Endometrium (tissue), 2 donors: Measurements from ENCODE around the gene SNRPF.

Source experiments
- FAIRE-seq: peaks from 2 replicates; lab custom pipeline; 2012; peaks lifted over from hg19 to GRCh38; lab: Jason Lieb, UNC
- donor health status: control.
- donor health status: control.

Gene SNRPF

DNA sequence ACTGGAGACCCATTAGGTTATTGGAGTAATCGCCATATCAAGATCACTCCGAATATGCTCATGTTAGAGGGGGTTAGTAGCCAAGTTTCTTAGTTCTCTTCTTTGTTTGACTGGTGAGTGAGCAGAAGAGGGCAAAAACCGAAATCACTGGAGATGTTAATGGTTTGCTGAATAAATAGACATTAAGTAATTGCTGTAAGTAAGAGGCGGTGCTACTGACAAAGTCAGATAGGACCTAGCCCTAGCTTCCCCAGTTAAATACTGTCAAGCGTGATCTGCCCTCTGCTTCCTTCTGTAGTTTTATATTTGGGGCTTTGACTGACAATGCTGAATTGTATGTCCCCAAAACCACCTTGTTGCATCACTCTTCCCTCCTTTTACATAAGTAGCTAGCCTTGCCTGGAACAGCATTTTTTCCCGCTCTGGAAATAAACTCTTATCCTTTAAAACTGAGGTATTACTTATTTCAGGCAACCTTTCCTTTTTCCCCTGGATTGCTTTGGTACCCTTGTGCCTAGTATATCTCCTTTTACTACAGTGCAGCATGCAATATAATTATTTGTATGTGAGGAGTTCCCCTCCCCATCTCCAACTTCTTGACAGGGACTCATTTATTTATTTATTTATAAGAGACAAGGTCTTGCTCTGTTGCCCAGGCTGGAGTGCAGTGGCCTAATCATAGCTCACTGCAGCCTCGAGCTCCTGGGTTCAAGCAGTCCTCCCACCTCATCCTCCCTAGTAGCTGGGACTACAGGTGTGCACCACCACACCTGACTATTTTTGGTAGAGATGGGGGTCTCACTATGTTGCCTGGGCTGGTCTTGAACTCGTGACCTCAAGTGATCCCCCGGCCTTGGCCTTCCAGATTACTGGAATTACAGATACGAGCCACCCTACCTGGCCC, 1.4 kb downstream of the SNRPF start:
- no peak for FAIRE-seq

DNA sequence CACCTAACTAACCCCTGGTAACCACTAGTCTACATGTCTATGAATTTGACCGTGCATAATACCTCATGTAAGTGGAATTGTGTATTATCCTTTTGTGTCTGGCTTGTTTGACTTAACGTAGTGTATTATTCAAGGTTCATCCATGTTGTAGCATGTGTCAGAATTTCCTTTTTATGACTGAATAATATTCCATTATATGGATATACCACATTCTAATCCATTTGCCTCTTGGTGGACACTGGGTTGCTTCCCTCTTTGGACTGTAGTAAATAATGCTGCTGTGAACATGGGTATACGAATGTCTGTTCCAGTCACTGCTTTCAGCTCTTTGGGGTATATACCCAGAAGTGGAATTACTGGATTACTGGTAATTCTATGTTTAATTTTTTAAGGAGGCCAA, 3.3 kb downstream of the SNRPF start:
- FAIRE-seq: no peak

DNA sequence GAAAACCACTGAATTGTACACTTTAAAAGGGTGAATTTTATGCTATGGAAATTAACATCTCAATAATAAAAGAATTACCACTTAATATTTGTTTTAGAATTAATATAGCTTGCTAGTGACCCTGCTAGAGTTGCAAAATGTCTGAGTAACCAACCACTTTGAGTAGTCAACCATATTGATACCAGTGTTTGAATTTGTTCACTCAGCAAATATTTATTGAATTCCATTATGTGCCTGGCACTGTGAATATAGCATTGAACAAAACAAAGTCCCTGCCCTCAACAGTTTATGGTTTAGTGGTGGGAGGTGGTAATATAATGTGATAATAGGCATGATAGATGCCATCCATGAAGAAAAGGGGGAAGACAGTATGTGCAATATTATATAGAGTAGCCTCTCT, 4.6 kb downstream of the SNRPF start:
- no peak for FAIRE-seq

DNA sequence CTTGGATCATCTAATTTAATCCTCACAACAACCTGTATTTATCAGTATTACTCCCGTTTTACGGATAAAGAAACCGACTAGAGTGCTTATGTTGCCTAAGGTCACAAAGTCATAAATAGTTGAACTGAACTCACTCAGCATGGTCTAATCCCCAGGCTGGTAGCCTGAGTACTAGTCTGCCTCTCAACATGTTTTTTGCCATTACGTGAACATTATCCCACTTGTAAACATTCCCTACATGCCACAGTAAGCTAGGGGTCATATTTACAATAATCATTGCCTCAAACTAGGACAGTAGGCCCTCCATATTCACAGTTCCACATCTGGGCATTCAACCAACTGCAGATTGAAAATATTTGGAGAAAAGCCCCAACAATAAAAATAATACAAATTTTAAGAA, 12.1 kb downstream of the SNRPF start:
- FAIRE-seq: no peak

DNA sequence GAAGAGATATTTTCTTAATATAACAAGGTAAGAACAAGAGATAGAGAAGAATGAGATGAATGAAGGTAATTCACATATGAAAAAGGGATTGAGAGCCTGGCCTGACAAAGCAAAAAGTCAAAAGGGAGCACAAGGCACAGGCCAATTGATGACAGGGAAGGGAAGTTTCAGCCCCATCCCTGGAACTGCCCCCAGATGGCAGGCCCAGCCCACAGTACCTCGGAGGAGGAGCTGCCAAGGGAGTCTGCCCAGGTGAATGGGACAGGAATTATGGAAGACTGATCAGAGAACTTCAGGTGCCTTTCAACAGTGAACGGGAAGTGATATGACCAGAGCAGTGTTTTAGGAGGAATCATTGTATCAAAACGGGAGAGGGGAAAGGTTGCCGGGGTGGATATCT, 15.7 kb downstream of the SNRPF start:
- no peak for FAIRE-seq

DNA sequence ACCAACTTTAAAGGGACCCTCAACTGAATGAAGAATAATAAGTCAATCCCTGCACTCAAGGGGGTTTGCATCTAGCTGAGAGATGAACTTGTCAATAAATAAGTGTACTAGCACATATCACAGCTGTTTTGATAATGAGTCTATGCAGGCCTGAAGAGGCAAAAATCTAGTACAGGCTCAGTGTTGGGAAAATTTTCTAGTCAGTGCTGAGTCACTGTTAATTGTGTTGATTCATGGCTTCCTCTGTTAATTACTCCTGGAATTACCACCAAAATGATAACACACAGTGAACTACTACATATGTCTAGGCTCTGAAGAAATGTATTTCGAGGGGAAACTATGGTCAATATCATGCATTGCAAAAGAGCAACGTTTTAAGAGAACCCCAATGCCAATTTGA, 18.9 kb downstream of the SNRPF start:
- no peak for FAIRE-seq

DNA sequence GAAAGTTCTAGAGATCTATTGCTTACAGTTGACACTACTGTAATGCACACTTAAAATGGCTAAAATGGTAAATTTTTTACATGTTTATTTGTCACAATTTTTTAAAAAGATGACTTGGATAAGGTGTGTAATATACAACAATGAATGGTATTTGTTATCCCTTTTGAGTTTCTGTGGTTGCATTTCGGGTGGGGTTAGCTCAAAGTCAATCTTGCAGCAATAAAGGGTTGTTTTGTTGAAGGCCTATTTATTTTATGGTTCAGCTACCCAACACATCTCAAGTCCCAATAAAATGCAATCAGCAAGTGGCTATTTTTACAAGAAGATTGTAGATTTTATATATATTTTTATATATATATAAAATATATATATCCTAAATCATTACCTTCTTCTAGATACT, 22.1 kb downstream of the SNRPF start:
- no peak for FAIRE-seq

DNA sequence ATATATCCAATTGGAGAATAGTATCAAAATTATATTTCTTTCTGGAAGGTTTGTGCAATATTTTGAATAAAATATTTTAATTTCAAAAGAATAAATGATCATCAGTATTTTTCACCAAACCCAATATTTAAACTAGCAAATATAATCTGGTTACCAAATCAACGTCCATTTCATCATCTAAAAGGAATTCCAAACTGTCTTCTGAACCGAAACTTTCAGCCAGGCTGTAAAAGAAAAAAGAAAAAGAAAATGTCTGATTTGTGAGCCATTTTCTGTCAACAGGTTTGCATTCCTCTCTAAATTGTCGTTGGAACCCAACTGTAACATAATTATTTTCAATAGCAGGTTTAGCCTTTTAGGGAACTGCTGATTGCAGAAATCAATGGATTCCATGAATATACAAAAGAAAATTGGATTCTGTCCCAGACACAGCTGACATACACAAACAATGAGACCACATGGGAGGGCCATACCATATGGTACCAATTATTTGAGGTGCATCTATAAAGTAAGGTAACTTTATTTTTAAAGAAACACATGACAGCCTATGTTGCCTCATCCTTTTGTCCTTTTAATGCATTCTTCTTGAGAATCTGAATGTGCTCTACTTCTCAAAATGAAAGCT, 22.7 kb downstream of the SNRPF start:
- FAIRE-seq: peak; percentile 33

DNA sequence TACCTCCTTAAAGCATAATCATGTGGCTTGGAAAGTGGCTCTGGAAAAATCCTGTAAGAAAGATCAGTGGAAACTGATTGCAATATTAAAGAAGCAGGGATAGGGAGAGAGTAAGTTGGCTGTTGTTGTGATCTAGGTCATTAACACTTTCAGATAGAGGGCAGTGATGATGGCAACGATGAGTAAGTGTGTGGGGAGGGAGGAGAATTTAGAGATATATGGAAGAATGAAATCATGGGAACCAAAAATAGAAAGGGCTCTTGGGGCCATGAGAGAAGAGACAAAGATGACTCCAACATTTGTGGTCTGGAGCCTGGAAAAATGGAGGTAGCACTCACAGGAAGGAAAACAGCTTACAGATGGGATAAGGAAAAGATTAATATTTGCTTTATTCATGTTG, 23.3 kb downstream of the SNRPF start:
- no peak for FAIRE-seq

DNA sequence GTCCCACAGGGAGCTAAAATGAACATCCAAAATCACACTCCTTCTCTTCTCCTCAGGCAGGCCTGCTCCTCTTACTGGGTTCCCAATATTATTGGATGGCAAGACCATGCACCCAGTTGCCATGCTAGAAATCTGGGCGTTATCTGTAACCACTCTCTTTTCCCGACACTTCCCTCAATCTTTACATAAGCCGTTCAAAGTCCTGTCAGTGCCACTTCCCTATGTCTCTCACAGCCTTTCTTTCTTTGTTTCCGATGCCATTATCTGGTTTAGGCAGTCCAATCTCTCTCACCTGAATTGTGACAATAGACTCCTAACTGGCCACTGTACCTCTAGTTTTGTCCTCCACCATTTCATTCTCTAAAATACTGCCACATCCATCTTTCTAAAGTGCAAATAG, 24.1 kb downstream of the SNRPF start:
- FAIRE-seq: no peak

DNA sequence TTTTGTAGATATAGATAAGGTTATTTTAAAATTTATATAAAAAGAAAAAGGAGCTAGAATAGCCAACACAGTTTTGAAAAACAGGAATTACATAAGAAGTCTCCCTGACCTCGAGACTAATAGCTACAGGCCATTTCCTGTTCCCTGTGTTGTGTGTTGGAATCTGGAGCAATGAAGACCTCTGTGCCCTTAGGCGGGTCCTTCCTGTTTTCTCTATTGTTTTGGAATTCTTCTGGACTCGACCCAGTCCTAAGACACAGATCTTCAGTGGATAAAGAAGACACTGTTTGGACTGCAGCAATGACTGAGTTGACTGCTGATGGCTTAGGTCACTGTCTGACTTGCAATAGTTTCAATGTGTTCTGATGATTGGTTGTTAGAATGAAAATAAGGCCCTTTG, 26.2 kb downstream of the SNRPF start:
- FAIRE-seq: no peak

DNA sequence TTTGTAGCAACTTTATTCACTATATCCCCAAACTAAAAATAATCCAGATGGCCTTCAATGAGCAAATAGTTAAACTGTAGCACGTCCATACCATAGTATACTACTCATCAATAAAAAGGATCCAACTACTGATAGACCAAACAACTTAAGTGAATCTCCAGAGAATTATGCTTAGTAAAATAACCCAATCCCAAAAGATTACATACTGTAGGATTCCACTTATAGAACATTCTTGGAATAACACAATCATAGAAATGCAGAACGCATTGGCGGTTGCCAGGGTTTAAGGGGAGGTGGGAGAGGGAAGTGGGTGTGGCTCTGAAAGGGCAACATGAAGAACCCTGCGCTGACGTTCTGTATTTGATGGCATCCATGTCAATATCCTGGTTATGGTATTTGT, 28.6 kb downstream of the SNRPF start:
- FAIRE-seq: no peak

DNA sequence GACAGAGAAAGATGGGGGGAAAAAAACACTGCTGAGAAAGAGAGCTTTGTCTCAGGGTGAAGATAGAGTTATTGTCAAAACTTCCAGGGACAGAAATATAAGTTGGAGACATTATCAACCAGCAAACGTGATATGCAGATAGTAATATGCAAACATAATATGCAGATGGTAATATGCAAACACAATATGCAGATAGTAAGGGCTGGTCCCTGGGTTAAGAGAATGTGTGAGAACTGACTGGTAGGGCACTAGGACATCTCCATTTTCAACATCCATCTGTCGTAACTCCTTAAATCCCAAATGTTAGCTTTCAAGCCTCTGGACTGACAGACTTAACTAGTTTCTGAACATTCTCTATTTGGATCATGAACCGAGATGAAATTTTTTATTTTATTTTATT, 32.2 kb downstream of the SNRPF start:
- no peak for FAIRE-seq

DNA sequence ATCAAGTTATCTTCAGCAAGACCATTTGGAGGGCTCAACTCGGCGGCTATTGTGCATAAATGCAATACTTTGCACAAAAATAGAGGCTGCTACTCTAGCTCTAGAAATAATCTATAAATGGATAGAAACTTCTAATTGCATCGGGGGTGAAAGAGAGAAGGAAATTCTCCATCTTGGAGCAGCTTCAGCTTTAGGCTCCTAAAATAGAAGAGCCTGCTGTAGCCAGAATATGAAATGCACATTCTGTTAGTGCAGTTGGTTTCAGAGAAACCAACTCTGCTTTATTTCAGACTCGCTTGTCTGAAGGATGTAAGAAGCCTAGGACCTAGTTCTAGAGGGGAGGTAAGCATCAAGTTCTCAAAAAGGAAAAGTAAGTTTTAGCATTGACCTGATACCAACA, 38.1 kb downstream of the SNRPF start:
- FAIRE-seq: no peak

DNA sequence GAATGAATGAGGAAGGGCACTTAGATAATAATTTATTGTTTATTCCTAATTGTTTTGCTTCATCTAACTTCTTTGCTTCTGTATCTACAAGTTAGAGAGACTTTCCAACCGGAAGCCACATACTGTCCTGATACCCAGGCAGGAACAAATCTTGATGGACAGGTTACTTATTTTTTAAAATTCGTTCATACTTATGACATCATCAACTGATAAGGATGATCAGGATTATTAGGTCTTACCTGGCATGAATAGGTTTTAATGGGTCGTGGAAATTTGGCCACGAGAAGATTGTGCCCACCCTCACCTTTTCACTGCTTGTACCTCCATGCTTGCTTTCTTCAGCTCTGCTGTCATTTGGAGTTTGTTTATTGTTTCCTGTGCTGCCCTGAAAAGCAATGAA, 39.3 kb downstream of the SNRPF start:
- FAIRE-seq: no peak

DNA sequence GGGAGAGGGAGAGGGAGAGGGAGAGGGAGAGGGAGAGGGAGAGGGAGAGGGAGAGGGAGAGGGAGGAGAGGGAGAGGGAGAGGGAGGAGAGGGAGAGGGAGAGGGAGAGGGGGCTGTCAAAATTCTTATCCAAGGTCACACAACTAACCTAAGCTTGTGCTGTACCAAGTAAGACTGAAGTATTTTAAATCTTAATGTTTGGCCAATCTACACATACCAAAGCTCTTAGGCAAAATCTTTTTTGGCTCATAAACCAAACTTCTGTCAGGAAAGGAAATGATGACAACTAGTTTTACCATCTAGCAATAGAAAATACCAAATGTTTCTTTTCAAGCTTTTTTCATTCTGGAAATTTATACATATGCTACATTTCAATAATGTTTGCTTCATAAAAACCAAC, 49.8 kb downstream of the SNRPF start:
- FAIRE-seq: no peak

DNA sequence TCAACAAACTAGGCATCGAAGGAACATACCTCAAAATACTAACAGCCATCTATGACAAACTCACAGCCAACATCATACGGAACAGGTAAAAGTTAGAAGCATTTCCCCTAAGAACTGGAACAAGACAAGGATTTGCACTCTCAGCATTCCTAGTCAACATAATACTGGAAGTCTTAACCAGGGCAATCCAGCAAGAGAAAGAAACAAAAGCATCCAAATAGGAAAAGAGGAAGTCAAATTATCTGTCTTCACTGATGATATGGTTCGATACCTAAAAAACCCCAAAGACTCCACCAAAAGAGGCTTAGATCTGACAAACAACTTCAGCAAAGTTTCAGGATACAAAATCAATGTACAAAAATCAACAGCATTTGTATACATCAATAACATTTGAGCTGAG, 51.1 kb downstream of the SNRPF start:
- FAIRE-seq: no peak
